ENCODE results near the gene ACTRT2. TPM values are rescaled to one million over a fixed set of nuclear protein-coding genes. Genes with fewer than 3 reads are reported as not detected.

ACTRT2 gene
- total RNA-seq, 1 donor, result not detected

DNA sequence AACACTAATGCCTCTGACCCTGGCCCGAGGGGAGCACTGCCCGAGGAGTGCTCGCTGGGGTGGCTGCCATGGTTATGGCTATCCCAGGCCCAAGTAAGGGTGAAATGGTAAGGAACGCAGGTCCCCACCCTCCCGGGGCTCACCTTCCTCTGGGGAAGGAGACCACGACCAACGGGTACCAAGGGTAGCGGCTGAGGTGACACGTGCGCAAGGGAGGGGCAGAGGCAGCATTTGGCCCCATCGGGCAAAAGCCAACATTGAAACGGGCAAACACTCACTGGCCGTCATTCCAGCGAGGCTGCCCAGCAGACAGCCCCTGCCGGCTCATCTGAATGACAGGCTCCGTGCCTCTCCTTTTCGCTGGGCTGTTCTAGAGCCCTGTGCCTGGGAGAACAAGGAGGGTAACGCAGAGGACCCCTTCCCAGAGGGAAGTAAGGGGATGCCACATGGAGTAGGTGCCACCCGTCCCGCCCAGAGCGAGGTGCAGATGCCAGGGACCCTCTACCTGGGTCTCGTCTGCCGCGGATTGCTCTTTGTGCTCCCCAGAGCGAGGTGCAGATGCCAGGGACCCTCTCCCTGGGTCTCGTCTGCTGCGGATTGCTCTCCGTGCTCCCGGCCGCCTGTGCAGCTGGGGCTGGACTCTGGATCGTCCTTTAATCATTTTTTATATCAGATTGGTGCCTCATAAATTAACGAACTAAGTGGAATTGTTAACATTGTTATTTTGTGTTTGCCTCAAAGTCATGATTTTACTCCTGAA is 16.2 kb downstream of the ACTRT2 start:
- no peak overlapping the region for H3K4me3 ChIP-seq (ENCODE audit: low read depth, low read length)
- no peak for DNase-seq (ENCODE audit: low read depth)
- TF ChIP-seq, protein P1, sequence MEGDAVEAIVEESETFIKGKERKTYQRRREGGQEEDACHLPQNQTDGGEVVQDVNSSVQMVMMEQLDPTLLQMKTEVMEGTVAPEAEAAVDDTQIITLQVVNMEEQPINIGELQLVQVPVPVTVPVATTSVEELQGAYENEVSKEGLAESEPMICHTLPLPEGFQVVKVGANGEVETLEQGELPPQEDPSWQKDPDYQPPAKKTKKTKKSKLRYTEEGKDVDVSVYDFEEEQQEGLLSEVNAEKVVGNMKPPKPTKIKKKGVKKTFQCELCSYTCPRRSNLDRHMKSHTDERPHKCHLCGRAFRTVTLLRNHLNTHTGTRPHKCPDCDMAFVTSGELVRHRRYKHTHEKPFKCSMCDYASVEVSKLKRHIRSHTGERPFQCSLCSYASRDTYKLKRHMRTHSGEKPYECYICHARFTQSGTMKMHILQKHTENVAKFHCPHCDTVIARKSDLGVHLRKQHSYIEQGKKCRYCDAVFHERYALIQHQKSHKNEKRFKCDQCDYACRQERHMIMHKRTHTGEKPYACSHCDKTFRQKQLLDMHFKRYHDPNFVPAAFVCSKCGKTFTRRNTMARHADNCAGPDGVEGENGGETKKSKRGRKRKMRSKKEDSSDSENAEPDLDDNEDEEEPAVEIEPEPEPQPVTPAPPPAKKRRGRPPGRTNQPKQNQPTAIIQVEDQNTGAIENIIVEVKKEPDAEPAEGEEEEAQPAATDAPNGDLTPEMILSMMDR (IDR thresholded peaks at IDR 0.05; ENCODE audit: insufficient read depth, low read length), result no peak

DNA sequence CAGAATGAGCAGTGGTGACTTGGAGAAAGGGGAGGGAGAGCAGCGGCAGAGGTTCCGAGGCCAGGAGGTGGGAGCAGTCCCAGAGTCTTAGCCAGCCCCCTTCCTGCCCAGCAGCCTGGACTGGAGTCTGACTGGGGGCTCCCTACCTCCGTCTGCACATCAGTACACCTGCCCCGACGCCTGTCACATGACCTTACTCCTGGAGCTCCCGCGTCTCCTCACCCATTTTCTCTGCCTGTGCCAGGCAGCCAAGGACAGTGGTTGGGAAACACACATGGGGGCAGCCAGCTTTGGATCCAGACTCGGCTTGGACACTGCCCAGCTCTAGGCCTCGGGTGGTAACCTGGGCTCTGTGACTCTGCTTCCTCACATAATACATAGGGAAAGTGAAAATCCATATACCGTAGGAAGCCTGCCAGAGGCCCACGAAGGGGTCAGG is 16.9 kb downstream of the ACTRT2 start:
- DNase-seq (ENCODE audit: low read depth), result no peak
- TF ChIP-seq, protein P1 (IDR thresholded peaks at IDR 0.05; ENCODE audit: insufficient read depth, low read length), result no peak
- H3K4me3 ChIP-seq (ENCODE audit: low read depth, low read length), result no peak overlapping the region

DNA sequence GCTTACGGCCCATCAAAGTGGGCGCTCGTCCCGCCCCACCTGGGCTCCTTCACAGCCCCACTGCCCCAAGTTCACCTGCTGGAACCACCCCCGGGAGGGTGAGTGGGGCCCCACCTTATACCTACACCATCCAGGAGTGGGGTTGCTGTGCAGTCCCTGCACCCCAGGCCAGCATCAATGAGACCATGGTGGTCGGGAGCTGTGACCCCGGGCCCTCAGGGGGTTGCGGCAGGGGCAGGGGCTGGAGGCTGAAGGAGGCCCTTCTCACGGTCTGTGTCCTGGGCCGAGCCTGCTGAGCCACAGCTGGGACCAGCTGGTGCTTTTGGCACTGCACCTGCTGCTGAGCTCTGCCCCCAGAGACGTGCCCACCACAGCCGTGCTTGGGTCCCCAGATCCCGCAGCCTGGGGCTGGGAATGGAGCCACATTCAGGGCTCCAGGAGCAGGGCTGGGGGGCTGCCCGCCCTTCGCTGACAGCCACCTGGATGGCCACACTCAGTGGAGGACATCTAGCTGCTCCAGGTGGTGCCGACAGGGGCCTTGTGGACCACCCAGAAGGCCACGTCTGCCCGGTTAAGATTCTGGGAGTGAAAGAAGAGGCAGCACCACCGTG is 17.4 kb downstream of the ACTRT2 start:
- H3K4me3 ChIP-seq (ENCODE audit: low read depth, low read length), result no peak overlapping the region
- TF ChIP-seq, protein P1 (IDR thresholded peaks at IDR 0.05; ENCODE audit: insufficient read depth, low read length), result no peak
- DNase-seq (ENCODE audit: low read depth), result no peak

DNA sequence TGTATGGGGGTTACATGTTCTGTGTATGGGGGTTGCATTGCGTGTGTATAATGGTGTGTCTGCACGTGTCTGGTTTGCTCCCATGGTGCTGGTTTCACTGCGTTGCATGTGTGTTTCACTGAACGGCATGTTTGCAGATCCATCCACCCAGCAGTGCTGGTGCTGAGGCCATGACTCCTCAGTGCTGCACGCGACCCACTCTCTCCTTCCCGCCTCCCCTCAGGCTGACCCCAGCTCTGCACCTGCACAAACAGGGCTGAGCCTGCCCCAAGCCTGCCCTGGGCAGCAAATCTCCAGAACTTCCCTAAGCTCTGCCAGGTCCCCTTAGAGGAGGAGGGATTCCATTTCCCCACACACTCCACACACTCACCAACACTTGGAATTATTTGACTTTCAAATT is 18.7 kb downstream of the ACTRT2 start:
- DNase-seq (ENCODE audit: low read depth), result no peak
- no peak overlapping the region for H3K4me3 ChIP-seq (ENCODE audit: low read depth, low read length)
- TF ChIP-seq, protein P1 (IDR thresholded peaks at IDR 0.05; ENCODE audit: insufficient read depth, low read length), result no peak

DNA sequence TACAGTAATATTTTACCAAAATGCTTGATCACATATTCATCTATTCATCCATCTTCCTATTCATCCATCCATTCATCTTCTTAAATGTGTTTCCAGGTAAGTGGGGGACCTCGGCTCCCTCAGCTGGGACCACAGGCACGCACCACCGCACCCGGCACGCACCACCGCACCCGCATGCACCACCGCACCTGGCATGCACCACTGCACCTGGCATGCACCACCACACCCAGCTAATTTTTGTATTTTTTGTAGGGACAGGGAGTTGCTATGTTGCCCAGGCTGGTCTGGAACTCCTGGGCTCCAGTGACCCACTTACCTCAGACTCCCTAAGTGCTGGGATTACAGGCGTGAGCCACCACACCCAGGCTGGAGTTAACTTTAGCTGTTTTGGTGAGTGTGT is 21.2 kb downstream of the ACTRT2 start:
- TF ChIP-seq, protein P1 (IDR thresholded peaks at IDR 0.05; ENCODE audit: insufficient read depth, low read length), result no peak
- no peak overlapping the region for H3K4me3 ChIP-seq (ENCODE audit: low read depth, low read length)
- DNase-seq (ENCODE audit: low read depth), result no peak

DNA sequence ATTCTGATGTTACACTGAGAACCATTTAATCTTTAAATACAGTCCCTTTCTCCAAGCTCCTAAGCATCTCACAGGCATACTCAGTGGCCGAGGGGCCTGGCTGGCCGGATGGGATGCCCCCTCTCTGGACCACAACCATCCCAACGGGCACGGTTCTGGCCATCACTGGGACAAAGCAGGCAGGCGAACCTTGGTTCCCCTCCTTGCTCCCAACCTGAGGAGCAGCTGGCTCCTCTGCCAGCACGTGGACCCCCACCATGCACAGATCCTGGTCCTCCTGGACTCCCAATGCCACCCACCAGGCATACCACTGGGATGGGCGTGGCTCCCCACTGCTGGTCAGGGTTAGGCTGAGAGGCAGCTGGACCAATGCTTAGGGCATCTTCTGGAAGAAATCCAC is 27.9 kb downstream of the ACTRT2 start:
- TF ChIP-seq, protein P1 (IDR thresholded peaks at IDR 0.05; ENCODE audit: insufficient read depth, low read length), result no peak
- H3K4me3 ChIP-seq (ENCODE audit: low read depth, low read length), result no peak overlapping the region
- no peak for DNase-seq (ENCODE audit: low read depth)

Data from fibroblast of the aortic adventitia (primary cell).